AG09319 (cell line): ENCODE measurements around the gene ABCC4.

Experiments used
- DNase-seq: peaks from one replicate; pipeline ENCODE4 v3.0.0-alpha.2; 2010; ENCODE audit warnings: low read depth; ENCODE audit errors: extremely low read depth
- TF ChIP-seq, protein P1 (sequence below): IDR thresholded peaks from 2 replicates; pipeline ENCODE4 v1.5.1; 2011; ENCODE audit warnings: low read depth, mild to moderate bottlenecking, inconsistent platforms, low read length, moderate library complexity

The ABCC4 gene

DNA sequence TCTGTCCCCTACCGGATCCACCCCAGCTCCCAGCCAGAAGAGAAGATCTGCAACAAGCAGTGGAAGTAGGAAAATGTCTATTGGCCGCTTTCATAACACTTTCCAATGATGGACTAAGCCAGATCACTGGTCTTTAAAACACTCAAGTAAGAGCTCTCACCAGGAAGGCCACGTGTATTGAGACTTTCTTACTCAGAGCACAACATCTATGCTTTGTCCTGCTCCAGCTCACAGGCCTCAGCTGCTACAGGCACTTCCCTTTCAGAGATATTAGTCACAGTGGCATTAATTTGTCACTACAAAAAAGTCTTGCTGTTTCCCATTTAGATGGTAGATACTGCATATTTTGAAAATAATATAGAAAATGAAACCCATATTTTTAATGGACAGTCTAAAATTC lies 164.2 kb downstream of the ABCC4 start:
- no peak for DNase-seq
- TF ChIP-seq, protein P1, sequence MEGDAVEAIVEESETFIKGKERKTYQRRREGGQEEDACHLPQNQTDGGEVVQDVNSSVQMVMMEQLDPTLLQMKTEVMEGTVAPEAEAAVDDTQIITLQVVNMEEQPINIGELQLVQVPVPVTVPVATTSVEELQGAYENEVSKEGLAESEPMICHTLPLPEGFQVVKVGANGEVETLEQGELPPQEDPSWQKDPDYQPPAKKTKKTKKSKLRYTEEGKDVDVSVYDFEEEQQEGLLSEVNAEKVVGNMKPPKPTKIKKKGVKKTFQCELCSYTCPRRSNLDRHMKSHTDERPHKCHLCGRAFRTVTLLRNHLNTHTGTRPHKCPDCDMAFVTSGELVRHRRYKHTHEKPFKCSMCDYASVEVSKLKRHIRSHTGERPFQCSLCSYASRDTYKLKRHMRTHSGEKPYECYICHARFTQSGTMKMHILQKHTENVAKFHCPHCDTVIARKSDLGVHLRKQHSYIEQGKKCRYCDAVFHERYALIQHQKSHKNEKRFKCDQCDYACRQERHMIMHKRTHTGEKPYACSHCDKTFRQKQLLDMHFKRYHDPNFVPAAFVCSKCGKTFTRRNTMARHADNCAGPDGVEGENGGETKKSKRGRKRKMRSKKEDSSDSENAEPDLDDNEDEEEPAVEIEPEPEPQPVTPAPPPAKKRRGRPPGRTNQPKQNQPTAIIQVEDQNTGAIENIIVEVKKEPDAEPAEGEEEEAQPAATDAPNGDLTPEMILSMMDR = no peak

DNA sequence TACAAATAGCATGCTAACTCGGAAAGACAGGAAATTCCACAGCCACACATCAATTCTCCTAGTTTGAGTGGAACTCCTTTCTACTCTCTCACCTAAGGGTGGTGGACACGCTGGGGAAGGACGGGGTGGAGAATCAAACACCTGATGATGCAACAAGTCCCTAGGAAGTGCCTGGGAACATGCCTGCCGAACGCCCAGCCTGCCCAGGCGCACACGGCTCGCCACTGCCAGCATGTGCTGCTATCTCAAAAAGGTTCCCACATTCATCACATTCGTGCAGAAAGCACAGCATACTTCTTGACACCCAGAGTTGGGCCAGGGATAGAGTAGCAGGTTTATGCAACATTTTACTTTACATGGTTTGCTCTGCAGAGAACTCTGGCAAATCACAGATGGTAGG lies 164.6 kb downstream of the ABCC4 start:
- no peak for DNase-seq
- TF ChIP-seq, protein P1 = no peak

DNA sequence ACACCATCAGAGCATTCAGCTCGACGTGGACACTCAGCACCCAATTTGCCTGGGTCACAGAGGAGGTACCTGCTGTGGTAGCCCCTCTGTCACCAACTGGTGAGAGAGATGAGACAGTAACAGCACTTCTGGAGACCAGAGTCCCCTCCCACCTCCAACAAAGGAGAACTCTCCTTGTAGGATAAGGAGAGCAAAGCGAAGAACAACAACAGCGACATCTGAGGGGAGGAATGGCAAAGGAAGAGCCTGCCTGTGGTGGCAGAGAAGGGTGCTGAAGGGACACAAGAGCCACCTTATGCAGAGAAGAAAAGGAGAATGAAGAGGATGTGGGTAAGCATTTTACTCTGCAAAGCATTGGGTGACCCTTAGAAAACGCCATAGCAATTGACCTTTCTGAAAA lies 167.8 kb downstream of the ABCC4 start:
- no peak for DNase-seq
- TF ChIP-seq, protein P1 = no peak

DNA sequence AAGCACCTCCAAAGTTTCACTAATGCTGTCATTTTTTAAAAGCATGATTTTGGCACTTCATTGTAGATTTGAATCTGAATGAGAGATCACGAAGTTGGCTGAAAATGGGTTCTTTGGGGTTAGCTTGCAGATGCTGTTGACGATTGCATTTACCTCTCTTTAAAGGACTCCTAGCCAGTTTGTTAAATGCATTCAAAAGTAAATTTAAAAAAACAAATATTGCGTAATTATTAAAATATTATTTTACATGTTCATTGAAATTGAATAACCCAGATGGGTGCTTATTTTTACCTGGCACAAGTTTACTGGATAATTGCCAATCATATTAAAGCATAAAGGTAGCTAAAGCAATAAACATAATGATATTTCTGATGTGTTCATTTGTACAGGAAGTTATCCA lies 172.2 kb downstream of the ABCC4 start:
- no peak for DNase-seq
- TF ChIP-seq, protein P1 = no peak

DNA sequence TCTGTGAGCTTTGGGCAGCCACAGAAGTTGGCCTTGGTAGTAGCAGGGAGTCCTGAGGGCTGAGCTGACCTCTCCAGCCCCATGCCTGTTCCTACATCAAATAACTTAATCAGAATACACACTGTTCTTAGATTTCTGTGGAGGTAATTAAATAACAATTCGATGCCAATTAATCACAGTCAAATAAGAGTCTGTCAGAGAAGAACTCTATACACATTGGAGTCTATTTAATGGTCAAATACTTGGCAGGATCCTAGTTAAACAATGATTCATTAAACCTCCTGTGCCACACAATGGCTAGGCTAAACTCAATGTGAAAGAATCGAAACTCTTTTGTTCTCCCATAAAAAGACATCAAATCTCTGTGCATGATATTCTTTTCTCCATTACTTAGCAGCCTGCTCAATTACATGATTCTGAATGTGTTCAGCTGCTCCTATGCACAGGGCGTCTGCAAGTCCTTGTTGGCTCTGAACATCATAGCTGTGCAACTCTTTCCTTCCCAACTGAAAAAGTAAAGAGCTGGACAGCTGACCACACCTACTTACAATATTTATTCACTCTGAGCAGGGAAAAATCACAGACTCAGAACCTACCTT lies 173.1 kb downstream of the ABCC4 start:
- TF ChIP-seq, protein P1 = no peak
- DNase-seq = no peak

DNA sequence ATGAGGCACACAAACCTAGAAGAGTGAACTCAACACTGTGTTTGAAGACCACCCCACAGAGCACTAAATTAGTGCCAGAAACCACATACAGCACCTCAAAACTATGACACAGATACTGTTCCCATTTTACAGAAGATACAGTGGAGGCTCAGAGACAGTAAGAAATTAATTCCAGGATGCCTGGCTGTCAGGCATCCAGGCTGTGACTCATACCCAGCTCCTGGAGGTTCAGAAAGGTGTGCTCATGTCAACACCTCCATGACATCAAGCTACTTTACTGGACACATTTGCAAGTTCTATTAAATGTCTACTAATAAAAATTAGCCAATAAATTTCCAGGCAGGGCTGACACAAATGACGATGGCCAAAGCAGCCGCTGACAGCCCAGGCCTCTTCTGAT lies 176.3 kb downstream of the ABCC4 start:
- DNase-seq = no peak
- TF ChIP-seq, protein P1 = no peak

DNA sequence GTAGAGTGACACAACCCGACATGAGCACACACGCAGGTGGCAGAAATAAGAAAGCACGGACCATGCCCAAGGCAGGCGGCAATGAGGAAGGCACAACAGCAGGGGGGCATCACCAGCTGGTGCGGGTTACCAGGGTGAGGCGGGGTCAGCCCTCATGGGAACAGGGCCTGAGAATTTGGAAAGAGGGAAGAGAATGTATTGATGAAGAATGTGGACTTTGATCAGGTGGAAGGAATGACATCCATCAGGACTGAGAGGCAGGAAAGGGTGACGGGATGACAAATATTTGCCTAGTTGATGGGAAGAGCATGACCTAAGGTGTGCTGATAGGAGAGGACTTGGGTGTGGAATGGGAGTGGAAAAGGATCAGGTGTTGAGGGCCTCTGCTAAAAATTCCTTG lies 177.5 kb downstream of the ABCC4 start:
- TF ChIP-seq, protein P1 = no peak
- no peak for DNase-seq
